ENCODE data around the gene APPL2. TPM values are rescaled to one million over a fixed set of nuclear protein-coding genes. Genes with fewer than 3 reads are reported as not detected.
"Not testable (repeated sequence)": the region's sequence is repeated elsewhere in the genome, so short reads cannot be mapped to it uniquely, and the experiment has no call there.

APPL2 gene
- polyA plus RNA-seq, 1 experiment, result 50.1 TPM

- Histone ChIP-seq H3K4me3 (ENCODE audit: low read depth, low read length) (no peak overlapping the region), H3K27ac (ENCODE audit: low read depth, low read length) (no peak overlapping the region), H3K9me3 (ENCODE audit: control insufficient read depth, insufficient read depth, low read length) (no peaks in the 10 kb centered on the region), H3K27me3 (ENCODE audit: control insufficient read depth, insufficient read depth, low read length) (no peaks in the 10 kb centered on the region)
- ChIA-PET CTCF (interaction anchor here (0.7 to 1.3 kb wide), 2 partner anchors 21 to 79 kb away, joined by 3 to 5 read pairs; no protein-coding TSS in a partner anchor), POLR2A (no interaction called here)
- no peak for TF ChIP-seq CTCF (IDR thresholded peaks at IDR 0.05; ENCODE audit: low read depth, low read length)
- no peak for DNase-seq (ENCODE audit: low read depth, low spot score)
Observed at GRCh38 chr12:105252901-105253300, 16.9 kb upstream of the APPL2 start.

GRCh38 chr12:105245776-105246427 lies 9.9 kb upstream of the APPL2 start:
- H3K9me3 ChIP-seq (ENCODE audit: control insufficient read depth, insufficient read depth, low read length); DNase-seq (ENCODE audit: low read depth, low spot score); POLR2A ChIA-PET; H3K27me3 ChIP-seq (ENCODE audit: control insufficient read depth, insufficient read depth, low read length); H3K4me3 ChIP-seq (ENCODE audit: low read depth, low read length); H3K27ac ChIP-seq (ENCODE audit: low read depth, low read length): not testable (repeated sequence)
- CTCF ChIA-PET, result interaction anchor here (0.6 kb wide), 1 partner anchor 87 kb away, joined by 4 read pairs; no protein-coding TSS in a partner anchor

DNA sequence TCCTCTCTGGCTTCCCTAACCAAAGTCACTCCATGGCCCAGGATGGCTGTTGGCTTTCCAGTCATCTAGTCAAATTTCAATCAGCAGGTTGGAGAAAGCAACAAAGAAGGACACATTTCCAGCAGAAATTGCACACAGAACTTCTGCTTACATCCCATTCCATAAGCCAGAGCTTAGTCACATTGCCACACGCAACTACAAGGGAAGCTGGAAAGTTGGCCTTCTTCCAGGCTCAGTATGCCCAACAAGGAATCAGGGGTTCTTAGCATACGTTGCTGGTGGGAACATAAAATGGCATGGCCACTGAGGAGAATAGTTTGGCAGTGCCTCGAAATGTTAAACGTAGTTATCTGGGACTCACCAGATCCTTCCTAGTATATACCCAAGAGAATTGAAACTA lies 9.3 kb upstream of the APPL2 start:
- H3K27ac ChIP-seq (ENCODE audit: low read depth, low read length), result no peak overlapping the region
- POLR2A ChIA-PET, result no interaction called here
- TF ChIP-seq CTCF (IDR thresholded peaks at IDR 0.05; ENCODE audit: low read depth, low read length), result no peak
- no peak overlapping the region for H3K4me3 ChIP-seq (ENCODE audit: low read depth, low read length)
- no peaks in the 10 kb centered on the region for H3K27me3 ChIP-seq (ENCODE audit: control insufficient read depth, insufficient read depth, low read length)
- CTCF ChIA-PET, result interaction anchor here (0.6 kb wide), 1 partner anchor 87 kb away, joined by 4 read pairs; no protein-coding TSS in a partner anchor
- DNase-seq (ENCODE audit: low read depth, low spot score), result no peak
- no peaks in the 10 kb centered on the region; the same call in 1 of the 2 replicates for H3K9me3 ChIP-seq (ENCODE audit: control insufficient read depth, insufficient read depth, low read length)

DNA sequence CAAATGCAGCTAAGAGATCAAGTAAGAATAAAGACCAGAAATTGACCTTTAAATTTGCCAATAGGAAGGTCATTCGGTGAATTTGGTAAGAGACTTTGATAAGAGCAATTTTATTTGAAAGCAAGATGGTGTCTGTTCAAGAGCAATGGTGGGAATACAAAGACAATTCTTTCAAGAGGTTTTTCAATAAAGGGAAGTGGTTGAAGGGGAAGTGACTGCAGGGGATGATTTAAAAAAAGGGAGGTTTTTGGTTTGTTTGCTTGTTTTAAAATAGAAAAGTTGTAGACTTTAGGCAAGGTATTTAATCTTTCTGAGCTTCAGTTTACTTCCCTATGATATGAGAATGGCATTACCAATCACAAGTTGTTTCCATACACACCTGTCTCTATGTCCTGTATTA lies 4.3 kb upstream of the APPL2 start:
- no peak for TF ChIP-seq CTCF (IDR thresholded peaks at IDR 0.05; ENCODE audit: low read depth, low read length)
- no peaks in the 10 kb centered on the region for H3K27me3 ChIP-seq (ENCODE audit: control insufficient read depth, insufficient read depth, low read length)
- H3K4me3 ChIP-seq (ENCODE audit: low read depth, low read length), result no peak overlapping the region
- no peak overlapping the region for H3K27ac ChIP-seq (ENCODE audit: low read depth, low read length)
- ChIA-PET POLR2A (no interaction called here), CTCF (no interaction called here)
- DNase-seq (ENCODE audit: low read depth, low spot score), result no peak
- H3K9me3 ChIP-seq (ENCODE audit: control insufficient read depth, insufficient read depth, low read length), result no peaks in the 10 kb centered on the region

DNA sequence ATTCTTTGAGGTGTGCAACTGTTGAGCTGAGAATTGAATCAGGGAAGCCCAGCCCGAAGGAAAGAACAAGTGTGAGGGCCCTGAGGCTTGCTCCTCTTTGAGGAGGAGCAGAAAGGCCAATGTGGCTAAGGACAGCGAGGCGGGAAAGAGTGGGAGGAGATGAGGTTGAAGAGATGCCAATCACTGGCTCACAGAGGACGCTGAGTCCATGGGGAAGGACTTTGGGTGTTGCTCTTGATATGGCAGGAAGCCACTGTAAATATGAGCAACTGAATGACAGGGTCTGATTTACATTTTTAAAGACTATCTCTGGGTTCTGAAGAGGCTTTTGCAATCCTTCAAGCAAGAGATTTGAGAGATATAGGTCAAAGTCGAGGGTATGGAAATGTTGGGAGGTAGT lies 3.3 kb upstream of the APPL2 start:
- CTCF ChIA-PET, result no interaction called here
- no peak overlapping the region for H3K4me3 ChIP-seq (ENCODE audit: low read depth, low read length)
- no peak overlapping the region for H3K27ac ChIP-seq (ENCODE audit: low read depth, low read length)
- DNase-seq (ENCODE audit: low read depth, low spot score), result no peak
- no peak for TF ChIP-seq CTCF (IDR thresholded peaks at IDR 0.05; ENCODE audit: low read depth, low read length)
- POLR2A ChIA-PET, result no interaction called here
- H3K9me3 ChIP-seq (ENCODE audit: control insufficient read depth, insufficient read depth, low read length), result no peaks in the 10 kb centered on the region
- no peaks in the 10 kb centered on the region for H3K27me3 ChIP-seq (ENCODE audit: control insufficient read depth, insufficient read depth, low read length)

Data from AG04450 (cell line).